CD4-positive, alpha-beta T cell (primary cell): Measurements from ENCODE around the gene ARTN. TPM values are rescaled to one million over a fixed set of nuclear protein-coding genes. Genes with fewer than 3 reads are reported as not detected.
A peak's percentile ranks its signal among the peaks of the same experiment; 100 is the strongest.

ENCODE experiments used
- ATAC-seq: fragments of 200-7000 bp; cut with Tn5 transposase; one replicate; pipeline ENCODE4 v1.10.0; 2022; ENCODE audit warnings: mild to moderate bottlenecking; ENCODE audit not compliant: poor library complexity
- CTCF ChIA-PET: fragments of 350-600 bp; sonication (Branson Sonifier 250); formaldehyde crosslinking; loops from one replicate; lab custom pipeline; 2021; ENCODE audit warnings: antibody characterized with exemption, inconsistent platforms; lab: Charles Lee
- POLR2A ChIA-PET: fragments of 350-600 bp; sonication (Branson Sonifier 250); formaldehyde crosslinking; loops from one replicate; lab custom pipeline; 2021; ENCODE audit warnings: antibody characterized with exemption, inconsistent platforms; lab: Charles Lee
- DNase-seq, 14 experiments: peaks; one replicate each; pipeline ENCODE4 v3.0.0-alpha.2; 2013 to 2020; ENCODE audit warnings: mixed read lengths in 2 of 14
- H3K27ac ChIP-seq, 2 donors: one replicate each; pipeline versions ENCODE4 v1.5.1 to v1.7.0; 2013; ENCODE audit warnings: low read length in 2 of 2, low read depth in 1 of 2, mild to moderate bottlenecking in 1 of 2
- H3K27me3 ChIP-seq, 2 experiments: 1 replicate in 1 of 2; 2 replicates in 1 of 2; pipeline versions ENCODE4 v1.6.1 to v1.7.0; 2013; ENCODE audit warnings: low read length in 2 of 2, control low read depth in 1 of 2, mild to moderate bottlenecking in 1 of 2, moderate library complexity in 1 of 2; ENCODE audit not compliant: insufficient read depth in 2 of 2, control insufficient read depth in 1 of 2
- H3K36me3 ChIP-seq: one replicate; pipeline ENCODE4 v1.6.1; 2013; ENCODE audit warnings: low read length, control low read depth; ENCODE audit not compliant: insufficient read depth
- H3K4me1 ChIP-seq: one replicate; pipeline ENCODE4 v1.6.1; 2013; ENCODE audit warnings: low read length, control low read depth; ENCODE audit not compliant: insufficient read depth
- H3K4me3 ChIP-seq: one replicate; pipeline ENCODE4 v1.5.1; 2013; ENCODE audit warnings: mild to moderate bottlenecking, low read length, moderate library complexity
- H3K9me3 ChIP-seq, 2 experiments: 1 replicate in 1 of 2; 2 replicates in 1 of 2; pipeline versions ENCODE4 v1.6.1 to v1.7.0; 2013; ENCODE audit warnings: low read length in 2 of 2, mild to moderate bottlenecking in 2 of 2, control low read depth in 1 of 2, moderate library complexity in 1 of 2; ENCODE audit not compliant: control insufficient read depth in 1 of 2, insufficient read depth in 1 of 2
- H3K27ac Mint-ChIP-seq: one replicate; pipeline ENCODE4 v1.8.0; 2020; ENCODE audit warnings: mixed read lengths
- H3K27me3 Mint-ChIP-seq: one replicate; pipeline ENCODE4 v1.8.0; 2021; ENCODE audit warnings: mixed read lengths
- H3K36me3 Mint-ChIP-seq: one replicate; pipeline ENCODE4 v1.8.0; 2021; ENCODE audit warnings: low read depth, mixed read lengths
- H3K4me1 Mint-ChIP-seq: one replicate; pipeline ENCODE4 v1.8.0; 2021; ENCODE audit warnings: low read depth, mixed read lengths
- H3K4me3 Mint-ChIP-seq: one replicate; pipeline ENCODE4 v1.8.0; 2020; ENCODE audit warnings: mild to moderate bottlenecking, mixed read lengths
- H3K9me3 Mint-ChIP-seq: one replicate; pipeline ENCODE4 v1.8.0; 2020; ENCODE audit warnings: mixed read lengths
- CTCF ChIP-seq: fragments of 200-600 bp; IDR thresholded peaks from one replicate; pipeline ENCODE4 v1.8.0; 2022; ENCODE audit warnings: antibody characterized with exemption, mild to moderate bottlenecking
- intact Hi-C, 2 experiments: fragments of 100-400 bp; cut with DNase I in 1 of 2; cut with micrococcal nuclease in 1 of 2; formaldehyde crosslinking; loops; one replicate each; pipeline versions ENCODE4 v1.15.1 to v1.9.0; 2023 to 2025; cut with DNase I, micrococcal nuclease
- total RNA-seq, 174 experiments: library from RNA in 2 of 174; stranded (reverse) in 2 of 174; gene quantifications; one replicate each; pipeline ENCODE4 v1.2.3 and lab custom pipeline; 2021 to 2026

Gene ARTN
- total RNA-seq, 2 experiments from 2014 or later, result 0.55 to 1.3 TPM

GRCh38 chr1:43974443-43975248 lies 41.0 kb downstream of the ARTN start, which contains the start of gene ATP6V0B:
Gene ATP6V0B, plus strand, starts transcription at chr1:43974960. Its CDS starts 81 bp downstream, at chr1:43975041.
- H3K27me3 ChIP-seq, result peaks cover under 1% of the 10 kb centered on the region in 2 experiments
- peaks cover under 1% of the 10 kb centered on the region for H3K27me3 Mint-ChIP-seq
- CTCF ChIA-PET, result interaction anchor here (1.0 to 2.8 kb wide), 6 partner anchors 16 to 71 kb away, joined by 4 to 13 read pairs (median 8); partner anchors contain the start of genes ARTN, CCDC24 and IPO13

GRCh38 chr1:43975249-43975961 lies 41.8 kb downstream of the ARTN start:
- TF ChIP-seq CTCF, result no peak
- H3K4me1 ChIP-seq, result peaks cover 61% of the 10 kb centered on the region

More at GRCh38 chr1:43974443-43975248, 41.0 kb downstream of the ARTN start, which contains the start of gene ATP6V0B:
- Histone ChIP-seq H3K9me3 (no peaks in the 10 kb centered on the region), H3K36me3 (peaks cover 40% of the 10 kb centered on the region), H3K27ac (peak within 1 kb of the TSS; percentile 78 to 86), H3K4me3 (peak within 1 kb of the TSS; percentile 99), H3K4me1 (peaks cover 61% of the 10 kb centered on the region)
- no peak for TF ChIP-seq CTCF
- peaks cover 68% of the 10 kb centered on the region for H3K4me1 Mint-ChIP-seq
- intact Hi-C loops, result loop anchor here (1.0 to 10.0 kb wide), 8 partner anchors 17 to 1207 kb away; partner anchors contain the start of genes IPO13 (in 2 of the 2), C1orf50 (in 1 of the 2), CCDC24 (in 1 of the 2) and CDC20 (in 1 of the 2)
- ATAC-seq (peak; percentile 72), DNase-seq (peak; percentile 85 to 96 (median 91))
- H3K4me3 Mint-ChIP-seq, result peak within 1 kb of the TSS; percentile 96
- no peaks in the 10 kb centered on the region for H3K9me3 Mint-ChIP-seq
- H3K36me3 Mint-ChIP-seq, result peaks cover 52% of the 10 kb centered on the region
- H3K27ac Mint-ChIP-seq, result peak within 1 kb of the TSS; percentile 92
- POLR2A ChIA-PET, result interaction anchor here (0.8 to 2.6 kb wide), 6 partner anchors 12 to 55 kb away, joined by 3 to 10 read pairs (median 6); partner anchors contain the start of gene IPO13

More at GRCh38 chr1:43975249-43975961, 41.8 kb downstream of the ARTN start:
- Mint-ChIP-seq H3K36me3 (peaks cover 50% of the 10 kb centered on the region), H3K4me1 (peaks cover 65% of the 10 kb centered on the region), H3K4me3 (peak overlapping the region; percentile 96), H3K27me3 (peaks cover 8% of the 10 kb centered on the region), H3K9me3 (no peaks in the 10 kb centered on the region), H3K27ac (peak overlapping the region; percentile 92)
- POLR2A ChIA-PET, result interaction anchor here (0.6 to 2.6 kb wide), 8 partner anchors 12 to 833 kb away, joined by 3 to 10 read pairs (median 4); partner anchors contain the start of genes BTBD19, IPO13 and ST3GAL3
- peaks cover 40% of the 10 kb centered on the region for H3K36me3 ChIP-seq
- peak overlapping the region; percentile 78 to 86 for H3K27ac ChIP-seq
- ATAC-seq (peak; percentile 18), DNase-seq (peak in 11 of 14 experiments; percentile 22 to 79 (median 42))
- H3K27me3 ChIP-seq, result peaks cover 5 to 7% of the 10 kb centered on the region in 2 experiments
- CTCF ChIA-PET, result interaction anchor here (0.8 to 2.8 kb wide), 7 partner anchors 16 to 70 kb away, joined by 4 to 13 read pairs (median 6); partner anchors contain the start of genes ARTN, CCDC24 and IPO13
- intact Hi-C loops, result loop anchor here in 1 of 2 experiments (1.0 to 10.0 kb wide), 7 partner anchors 16 to 1208 kb away; partner anchors contain the start of genes C1orf50, CCDC24, CDC20 and CFAP57
- no peaks in the 10 kb centered on the region for H3K9me3 ChIP-seq
- H3K4me3 ChIP-seq, result peak overlapping the region; percentile 99
